Measurements from ENCODE around the gene PROSER2. TPM values are rescaled to one million over a fixed set of nuclear protein-coding genes. Genes with fewer than 3 reads are reported as not detected.

Gene PROSER2
- total and polyA plus RNA-seq, 2 donors from 2014 or later: 8.1 to 48.2 TPM

DNA sequence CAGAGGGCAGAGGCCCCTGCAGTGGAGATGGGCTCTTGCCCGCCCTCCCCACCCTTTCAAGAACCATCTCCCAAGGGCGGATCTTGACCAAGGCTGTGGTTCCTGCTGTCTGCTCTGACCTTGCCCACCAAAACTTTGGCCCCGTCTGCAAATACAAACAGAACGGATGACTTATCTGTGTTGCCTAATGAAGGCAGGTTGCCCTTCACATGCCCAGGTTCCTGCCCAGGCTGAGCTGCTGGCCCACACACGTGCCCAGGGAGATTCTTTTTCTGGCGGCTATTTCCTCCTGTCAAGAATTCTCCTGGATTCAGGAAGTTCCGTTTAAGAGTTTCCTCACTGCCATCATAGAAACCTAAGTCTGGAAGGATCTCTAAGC, 78.3 kb downstream of the PROSER2 start:
- no peaks in the 10 kb centered on the region for H3K36me3 ChIP-seq (ENCODE audit: control insufficient read depth in 2 of 3, insufficient read depth in 3 of 3, low read length in 3 of 3)
- intact Hi-C loops (cut with DNase I): no loop called here
- no peak overlapping the region for H3K27ac ChIP-seq (ENCODE audit: low read depth in 2 of 2, low read length in 2 of 2)
- no peak overlapping the region for H3K9ac ChIP-seq (ENCODE audit: low read length in 3 of 3)
- FAIRE-seq: no peak
- DNase-seq: no peak
- no peaks in the 10 kb centered on the region for H3K27me3 ChIP-seq (ENCODE audit: control insufficient read depth, insufficient read depth, low read length)
- no peaks in the 10 kb centered on the region for H3K9me3 ChIP-seq (ENCODE audit: control insufficient read depth in 2 of 3, insufficient read depth in 1 of 3, low read length in 3 of 3)
- H3K4me1 ChIP-seq (ENCODE audit: control insufficient read depth in 2 of 3, insufficient read depth in 2 of 3, low read depth in 1 of 3, low read length in 3 of 3): peaks cover 0 to 5% (median 0%) of the 10 kb centered on the region in 3 donors
- no peak overlapping the region for H3K4me3 ChIP-seq (ENCODE audit: low read length in 3 of 3)
- TF ChIP-seq, protein P1, sequence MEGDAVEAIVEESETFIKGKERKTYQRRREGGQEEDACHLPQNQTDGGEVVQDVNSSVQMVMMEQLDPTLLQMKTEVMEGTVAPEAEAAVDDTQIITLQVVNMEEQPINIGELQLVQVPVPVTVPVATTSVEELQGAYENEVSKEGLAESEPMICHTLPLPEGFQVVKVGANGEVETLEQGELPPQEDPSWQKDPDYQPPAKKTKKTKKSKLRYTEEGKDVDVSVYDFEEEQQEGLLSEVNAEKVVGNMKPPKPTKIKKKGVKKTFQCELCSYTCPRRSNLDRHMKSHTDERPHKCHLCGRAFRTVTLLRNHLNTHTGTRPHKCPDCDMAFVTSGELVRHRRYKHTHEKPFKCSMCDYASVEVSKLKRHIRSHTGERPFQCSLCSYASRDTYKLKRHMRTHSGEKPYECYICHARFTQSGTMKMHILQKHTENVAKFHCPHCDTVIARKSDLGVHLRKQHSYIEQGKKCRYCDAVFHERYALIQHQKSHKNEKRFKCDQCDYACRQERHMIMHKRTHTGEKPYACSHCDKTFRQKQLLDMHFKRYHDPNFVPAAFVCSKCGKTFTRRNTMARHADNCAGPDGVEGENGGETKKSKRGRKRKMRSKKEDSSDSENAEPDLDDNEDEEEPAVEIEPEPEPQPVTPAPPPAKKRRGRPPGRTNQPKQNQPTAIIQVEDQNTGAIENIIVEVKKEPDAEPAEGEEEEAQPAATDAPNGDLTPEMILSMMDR (IDR thresholded peaks at IDR 0.05; ENCODE audit: borderline replicate concordance, extremely low read depth, insufficient read depth): no peak

DNA sequence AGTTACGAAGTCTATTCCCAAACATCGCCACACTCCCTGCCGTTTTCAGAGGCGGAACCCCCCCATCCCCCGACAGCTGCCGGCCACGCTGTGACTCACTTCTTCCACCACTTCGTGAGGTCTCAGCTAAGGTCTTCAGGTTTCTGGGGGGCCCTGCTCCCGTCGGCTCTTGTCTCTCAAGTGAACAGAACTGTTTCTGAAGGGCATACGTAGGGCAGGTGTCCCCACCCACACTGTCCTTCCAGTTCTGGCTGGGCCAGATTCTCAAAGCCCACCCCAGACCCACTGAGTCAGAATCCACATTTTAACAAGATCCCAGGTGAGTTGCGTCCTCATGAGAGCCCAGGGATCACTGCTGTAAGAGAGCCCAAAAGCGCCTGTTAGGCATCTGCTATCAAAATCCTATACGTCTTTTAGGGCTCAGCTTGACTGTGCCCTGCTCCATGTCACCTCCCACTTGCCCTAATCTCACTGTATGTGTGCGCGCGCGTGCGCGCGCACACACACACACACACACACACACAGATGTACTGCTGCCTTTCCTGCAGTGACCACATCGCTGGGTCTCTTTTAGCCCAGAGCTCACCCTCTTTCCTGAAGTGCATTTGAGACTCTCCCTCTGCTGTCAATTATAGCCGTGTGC, 78.8 kb downstream of the PROSER2 start:
- H3K9ac ChIP-seq (ENCODE audit: low read length in 3 of 3): no peak overlapping the region
- H3K27me3 ChIP-seq (ENCODE audit: control insufficient read depth, insufficient read depth, low read length): no peaks in the 10 kb centered on the region
- H3K27ac ChIP-seq (ENCODE audit: low read depth in 2 of 2, low read length in 2 of 2): no peak overlapping the region
- TF ChIP-seq, protein P1 (IDR thresholded peaks at IDR 0.05; ENCODE audit: borderline replicate concordance, extremely low read depth, insufficient read depth): no peak
- intact Hi-C loops (cut with DNase I): no loop called here
- no peak overlapping the region for H3K4me3 ChIP-seq (ENCODE audit: low read length in 3 of 3)
- H3K9me3 ChIP-seq (ENCODE audit: control insufficient read depth in 2 of 3, insufficient read depth in 1 of 3, low read length in 3 of 3): no peaks in the 10 kb centered on the region
- peaks cover 0 to 5% (median 0%) of the 10 kb centered on the region in 3 donors for H3K4me1 ChIP-seq (ENCODE audit: control insufficient read depth in 2 of 3, insufficient read depth in 2 of 3, low read depth in 1 of 3, low read length in 3 of 3)
- FAIRE-seq: no peak
- H3K36me3 ChIP-seq (ENCODE audit: control insufficient read depth in 2 of 3, insufficient read depth in 3 of 3, low read length in 3 of 3): no peaks in the 10 kb centered on the region
- no peak for DNase-seq

DNA sequence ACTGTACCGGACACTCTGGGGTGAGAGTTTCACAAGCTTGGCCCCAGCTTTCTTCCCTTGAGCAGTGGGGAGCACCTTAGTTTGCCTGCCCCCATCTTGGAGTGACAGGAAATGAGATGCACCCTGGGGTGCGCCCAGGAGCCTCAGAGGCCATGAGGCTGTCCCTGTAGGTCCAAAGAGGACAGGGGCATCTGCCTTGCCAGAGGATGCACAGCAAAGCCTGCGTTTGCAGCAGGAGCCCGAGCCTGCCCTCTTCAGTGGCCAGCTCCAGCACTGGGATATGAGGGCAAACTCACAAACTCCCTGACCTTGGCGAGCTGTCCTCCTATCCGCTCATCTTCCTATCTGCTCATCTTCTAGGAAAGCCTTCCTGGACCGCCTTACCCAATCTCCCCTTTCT, 79.5 kb downstream of the PROSER2 start:
- peaks cover 0 to 5% (median 0%) of the 10 kb centered on the region in 3 donors for H3K4me1 ChIP-seq (ENCODE audit: control insufficient read depth in 2 of 3, insufficient read depth in 2 of 3, low read depth in 1 of 3, low read length in 3 of 3)
- no peak for FAIRE-seq

More for the DNA sequence above, 79.5 kb downstream of the PROSER2 start:
- H3K27me3 ChIP-seq (ENCODE audit: control insufficient read depth, insufficient read depth, low read length): no peaks in the 10 kb centered on the region
- H3K9me3 ChIP-seq (ENCODE audit: control insufficient read depth in 2 of 3, insufficient read depth in 1 of 3, low read length in 3 of 3): no peaks in the 10 kb centered on the region
- H3K9ac ChIP-seq (ENCODE audit: low read length in 3 of 3): no peak overlapping the region
- no peak overlapping the region for H3K4me3 ChIP-seq (ENCODE audit: low read length in 3 of 3)
- DNase-seq: no peak
- H3K36me3 ChIP-seq (ENCODE audit: control insufficient read depth in 2 of 3, insufficient read depth in 3 of 3, low read length in 3 of 3): no peaks in the 10 kb centered on the region
- intact Hi-C loops (cut with DNase I): no loop called here
- TF ChIP-seq, protein P1 (IDR thresholded peaks at IDR 0.05; ENCODE audit: borderline replicate concordance, extremely low read depth, insufficient read depth): no peak
- no peak overlapping the region for H3K27ac ChIP-seq (ENCODE audit: low read depth in 2 of 2, low read length in 2 of 2)

Data from kidney (tissue), 14 donors.